GM23338 (cell line): Measurements from ENCODE around the gene ATOH8. TPM values are rescaled to one million over a fixed set of nuclear protein-coding genes. Genes with fewer than 3 reads are reported as not detected.

Experiments
- ATAC-seq: fragments of 200-7000 bp; cut with Tn5 transposase; 3 replicates; pipeline ENCODE4 v1.9.1; 2020
- DNase-seq: peaks from one replicate; pipeline ENCODE4 v3.0.0-alpha.2; 2015; ENCODE audit warnings: low spot score
- H2AFZ ChIP-seq: fragments of 200-600 bp; sonication (generic); 2 replicates; pipeline ENCODE4 v1.8.0; 2016; ENCODE audit warnings: antibody characterized with exemption, mild to moderate bottlenecking, moderate library complexity
- H3F3A ChIP-seq: fragments of 200-600 bp; sonication (generic); replicated peaks from 2 replicates; pipeline ENCODE4 v1.8.0; 2017; ENCODE audit warnings: antibody characterized with exemption, mixed run types, low read depth
- H3K27ac ChIP-seq: fragments of 200-600 bp; sonication (generic); 2 replicates; pipeline ENCODE4 v1.6.1; 2016; ENCODE audit warnings: low read depth
- H3K27me3 ChIP-seq: fragments of 200-600 bp; sonication (generic); 2 replicates; pipeline ENCODE4 v1.8.0; 2016; ENCODE audit warnings: mild to moderate bottlenecking, mixed run types, moderate library complexity; ENCODE audit not compliant: insufficient read depth
- H3K36me3 ChIP-seq: fragments of 200-600 bp; sonication (generic); 2 replicates; pipeline ENCODE4 v1.8.0; 2016; ENCODE audit warnings: mild to moderate bottlenecking; ENCODE audit not compliant: insufficient read depth
- H3K4me1 ChIP-seq: fragments of 200-600 bp; sonication (generic); 2 replicates; pipeline ENCODE4 v1.8.0; 2016; ENCODE audit warnings: mild to moderate bottlenecking, moderate library complexity; ENCODE audit not compliant: insufficient read depth
- H3K4me2 ChIP-seq: fragments of 200-600 bp; sonication (generic); 2 replicates; pipeline ENCODE4 v1.7.1; 2017; ENCODE audit warnings: mixed run types
- H3K4me3 ChIP-seq: fragments of 200-600 bp; sonication (generic); 2 replicates; pipeline ENCODE4 v1.6.1; 2016; ENCODE audit warnings: mixed run types
- H3K79me2 ChIP-seq: fragments of 200-600 bp; sonication (generic); replicated peaks from 2 replicates; pipeline ENCODE4 v1.8.0; 2017; ENCODE audit warnings: mild to moderate bottlenecking; ENCODE audit not compliant: insufficient read depth
- H3K9me2 ChIP-seq: fragments of 200-600 bp; sonication (generic); 2 replicates; pipeline ENCODE4 v1.8.0; 2017; ENCODE audit not compliant: insufficient read depth
- H4K20me1 ChIP-seq: fragments of 200-600 bp; sonication (generic); replicated peaks from 2 replicates; pipeline ENCODE4 v1.8.0; 2017; ENCODE audit warnings: mild to moderate bottlenecking; ENCODE audit not compliant: insufficient read depth
- H3K27ac Mint-ChIP-seq: 2 replicates; pipeline ENCODE4 v1.8.0; 2020; ENCODE audit warnings: inconsistent platforms, mild to moderate bottlenecking, moderate library complexity, mixed read lengths
- H3K27me3 Mint-ChIP-seq: 3 replicates; pipeline ENCODE4 v1.8.0; 2022; ENCODE audit warnings: low read depth, mild to moderate bottlenecking, moderate library complexity, mixed read lengths, inconsistent platforms; ENCODE audit not compliant: insufficient read depth, poor library complexity
- H3K36me3 Mint-ChIP-seq: 3 replicates; pipeline ENCODE4 v1.8.0; 2021; ENCODE audit warnings: low read depth, mild to moderate bottlenecking, inconsistent platforms, moderate library complexity, mixed read lengths
- H3K4me1 Mint-ChIP-seq: 3 replicates; pipeline ENCODE4 v1.8.0; 2020; ENCODE audit warnings: mild to moderate bottlenecking, inconsistent platforms, mixed read lengths
- H3K4me3 Mint-ChIP-seq: 3 replicates; pipeline ENCODE4 v1.8.0; 2021; ENCODE audit warnings: moderate library complexity, mild to moderate bottlenecking, inconsistent platforms, mixed read lengths
- H3K9me3 Mint-ChIP-seq: 3 replicates; pipeline ENCODE4 v1.8.0; 2020; ENCODE audit warnings: moderate library complexity, mild to moderate bottlenecking, inconsistent platforms, mixed read lengths
- CREB1 ChIP-seq: fragments of 250-450 bp; sonication (Bioruptor Pico); IDR thresholded peaks from 2 replicates; pipeline ENCODE4 v1.5.0; 2020; ENCODE audit warnings: low read depth, mild to moderate bottlenecking, moderate library complexity
- EZH2 ChIP-seq: fragments of 200-600 bp; sonication (generic); IDR thresholded peaks from one replicate; pipeline ENCODE4 v1.8.0; 2017; ENCODE audit warnings: antibody characterized with exemption, mild to moderate bottlenecking, low read depth; ENCODE audit not compliant: unreplicated experiment
- EZH2phosphoT487 ChIP-seq: fragments of 200-600 bp; sonication (generic); IDR thresholded peaks from one replicate; pipeline ENCODE4 v1.8.1; 2018; ENCODE audit warnings: antibody characterized with exemption; ENCODE audit not compliant: unreplicated experiment
- JUNB ChIP-seq: IDR thresholded peaks from one replicate; pipeline ENCODE4 v1.6.1; 2016; ENCODE audit warnings: antibody characterized with exemption; ENCODE audit not compliant: unreplicated experiment
- ZNF114 ChIP-seq: fragments of 250-450 bp; sonication (Bioruptor Pico); IDR thresholded peaks from 2 replicates; pipeline ENCODE4 v1.5.0; 2020; ENCODE audit warnings: mild to moderate bottlenecking, moderate library complexity
- polyA plus RNA-seq: library from polyadenylated mRNA; unstranded; fragments of >200 nt; fragmentation: Nextera tagmentation; extraction: Ambion mirVana; gene quantifications from 2 replicates; pipeline ENCODE4 v1.2.1, GENCODE V29; 2016
- total RNA-seq: library from RNA; depleted of rRNA; stranded (reverse); fragments of >200 nt; shearing (Covaris generic); gene quantifications from 2 replicates; pipeline ENCODE4 v1.2.3, GENCODE V29; 2014
- TF ChIP-seq, protein P1 (sequence below): IDR thresholded peaks from one replicate; pipeline ENCODE4 v1.6.1; 2018; ENCODE audit warnings: antibody characterized with exemption; ENCODE audit not compliant: unreplicated experiment
- TF ChIP-seq, protein P2 (sequence below), 2 experiments: fragments of 200-600 bp in 1 of 2; sonication (generic) in 1 of 2; conservative IDR thresholded peaks; 2 replicates each; pipeline versions ENCODE4 v1.5.1 to v1.6.1; 2016 to 2017; ENCODE audit warnings: antibody characterized with exemption in 2 of 2, low read depth in 2 of 2, mild to moderate bottlenecking in 2 of 2, moderate library complexity in 1 of 2
- TF ChIP-seq, protein P3 (sequence below): IDR thresholded peaks from 2 replicates; pipeline ENCODE4 v1.6.1; 2016; ENCODE audit warnings: antibody characterized with exemption

ATOH8 gene
- total and polyA plus RNA-seq, 2 experiments from 2014 or later: 0.11 to 0.97 TPM

DNA sequence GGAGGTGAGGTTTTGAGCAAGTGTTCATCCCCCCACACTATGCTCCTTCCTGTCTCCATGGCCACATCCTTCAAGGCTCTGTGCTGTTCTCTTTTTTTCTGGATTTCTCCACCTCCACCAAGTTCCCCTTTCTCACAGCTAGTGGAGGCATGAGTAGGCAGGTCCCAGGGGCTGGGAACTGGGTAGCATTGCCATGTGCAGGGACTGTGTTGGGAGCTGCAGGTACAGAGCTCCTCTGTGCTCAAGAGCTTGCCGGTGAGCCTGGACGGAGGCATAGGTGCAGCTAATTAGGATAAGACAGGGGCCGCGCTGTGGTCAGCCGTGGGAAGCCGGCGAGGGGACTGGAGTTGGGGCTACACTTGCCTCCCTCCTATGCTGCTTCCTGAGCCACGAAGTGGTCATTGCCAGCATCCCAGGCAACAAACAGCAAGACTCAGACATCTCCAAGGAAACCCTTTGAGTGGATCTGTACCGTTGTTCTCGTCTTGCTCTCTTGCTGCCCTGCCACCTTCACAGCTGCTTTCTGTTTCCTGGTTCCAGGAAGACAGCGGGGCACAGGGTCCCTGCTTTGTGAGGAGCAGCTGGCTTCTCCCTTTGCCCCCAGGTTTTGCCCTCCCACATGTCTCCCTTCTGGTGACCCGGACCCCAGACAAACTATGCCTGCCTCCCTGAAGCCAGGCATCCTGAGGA is 36.9 kb downstream of the ATOH8 start (continued):
- TF ChIP-seq, protein P1, sequence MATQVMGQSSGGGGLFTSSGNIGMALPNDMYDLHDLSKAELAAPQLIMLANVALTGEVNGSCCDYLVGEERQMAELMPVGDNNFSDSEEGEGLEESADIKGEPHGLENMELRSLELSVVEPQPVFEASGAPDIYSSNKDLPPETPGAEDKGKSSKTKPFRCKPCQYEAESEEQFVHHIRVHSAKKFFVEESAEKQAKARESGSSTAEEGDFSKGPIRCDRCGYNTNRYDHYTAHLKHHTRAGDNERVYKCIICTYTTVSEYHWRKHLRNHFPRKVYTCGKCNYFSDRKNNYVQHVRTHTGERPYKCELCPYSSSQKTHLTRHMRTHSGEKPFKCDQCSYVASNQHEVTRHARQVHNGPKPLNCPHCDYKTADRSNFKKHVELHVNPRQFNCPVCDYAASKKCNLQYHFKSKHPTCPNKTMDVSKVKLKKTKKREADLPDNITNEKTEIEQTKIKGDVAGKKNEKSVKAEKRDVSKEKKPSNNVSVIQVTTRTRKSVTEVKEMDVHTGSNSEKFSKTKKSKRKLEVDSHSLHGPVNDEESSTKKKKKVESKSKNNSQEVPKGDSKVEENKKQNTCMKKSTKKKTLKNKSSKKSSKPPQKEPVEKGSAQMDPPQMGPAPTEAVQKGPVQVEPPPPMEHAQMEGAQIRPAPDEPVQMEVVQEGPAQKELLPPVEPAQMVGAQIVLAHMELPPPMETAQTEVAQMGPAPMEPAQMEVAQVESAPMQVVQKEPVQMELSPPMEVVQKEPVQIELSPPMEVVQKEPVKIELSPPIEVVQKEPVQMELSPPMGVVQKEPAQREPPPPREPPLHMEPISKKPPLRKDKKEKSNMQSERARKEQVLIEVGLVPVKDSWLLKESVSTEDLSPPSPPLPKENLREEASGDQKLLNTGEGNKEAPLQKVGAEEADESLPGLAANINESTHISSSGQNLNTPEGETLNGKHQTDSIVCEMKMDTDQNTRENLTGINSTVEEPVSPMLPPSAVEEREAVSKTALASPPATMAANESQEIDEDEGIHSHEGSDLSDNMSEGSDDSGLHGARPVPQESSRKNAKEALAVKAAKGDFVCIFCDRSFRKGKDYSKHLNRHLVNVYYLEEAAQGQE: no peak
- TF ChIP-seq EZH2phosphoT487 (no peak), EZH2 (no peak), ZNF114 (CRISPR knock-in tag) (no peak)

DNA sequence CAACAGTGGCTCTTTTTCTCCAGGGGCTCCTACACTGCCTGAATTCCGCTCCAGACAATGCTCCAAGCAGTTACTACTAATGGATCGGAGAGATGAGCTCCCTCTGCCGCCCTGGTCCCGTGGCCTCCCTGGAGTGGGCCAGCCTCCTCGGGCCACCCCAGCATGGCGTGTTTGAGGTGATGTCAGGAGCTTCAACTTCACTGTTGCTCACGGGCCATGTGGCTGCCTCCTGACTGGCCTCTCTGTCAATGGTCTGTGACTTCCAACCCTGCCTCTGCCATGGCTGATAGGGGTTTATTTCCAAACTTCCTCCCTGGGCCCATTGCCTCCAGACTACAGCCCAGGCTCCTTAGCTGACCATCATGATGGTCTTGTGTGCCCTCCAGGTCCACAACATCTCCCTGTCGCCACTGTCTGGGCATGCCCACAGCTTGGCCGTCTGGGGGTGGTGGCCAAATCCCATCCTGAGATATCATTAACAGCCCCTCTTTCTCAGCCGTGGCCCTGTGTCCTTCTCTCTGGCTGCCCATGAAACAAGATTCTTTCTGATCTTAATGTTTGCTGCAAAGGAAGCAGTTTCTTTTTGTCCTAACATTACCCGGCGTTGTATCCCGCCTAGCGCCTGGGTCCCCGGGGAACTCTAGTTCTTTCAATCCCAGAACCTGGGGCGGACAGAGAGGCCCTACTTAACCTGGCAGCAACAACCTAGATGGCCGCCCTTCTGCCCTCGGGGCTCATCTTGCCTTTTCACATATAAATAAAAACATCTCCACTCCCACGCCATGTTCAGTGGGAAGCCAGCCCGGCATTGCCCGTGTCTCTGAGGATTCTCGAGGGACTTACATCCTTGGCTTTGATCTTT is 38.1 kb downstream of the ATOH8 start:
- H3K27ac Mint-ChIP-seq: peak overlapping the region; percentile 68; the same call in 1 of the 2 replicates
- Histone ChIP-seq H3F3A (no peaks in the 10 kb centered on the region), H3K4me1 (no peaks in the 10 kb centered on the region), H2AFZ (no peak overlapping the region), H3K4me3 (no peak overlapping the region), H3K9me2 (no peaks in the 10 kb centered on the region), H3K27ac (no peak overlapping the region), H4K20me1 (no peaks in the 10 kb centered on the region), H3K27me3 (no peaks in the 10 kb centered on the region), H3K36me3 (no peaks in the 10 kb centered on the region), H3K4me2 (no peak overlapping the region), H3K79me2 (no peaks in the 10 kb centered on the region)
- 0 out of 3 replicates have a peak, but pooled peaks cover 3% of the 10 kb centered on the region for H3K4me1 Mint-ChIP-seq
- ATAC-seq (no peak), DNase-seq (no peak)
- no peaks in the 10 kb centered on the region for H3K9me3 Mint-ChIP-seq
- H3K36me3 Mint-ChIP-seq: no peaks in the 10 kb centered on the region
- peaks cover 10% of the 10 kb centered on the region for H3K27me3 Mint-ChIP-seq
- H3K4me3 Mint-ChIP-seq: no peak overlapping the region; the same call in 2 of the 3 replicates
- TF ChIP-seq, protein P1: no peak
- TF ChIP-seq CREB1 (CRISPR knock-in tag): no peak
- TF ChIP-seq EZH2phosphoT487: no peak
- no peak for TF ChIP-seq ZNF114 (CRISPR knock-in tag)
- no peak for TF ChIP-seq JUNB
- no peak for TF ChIP-seq EZH2
- TF ChIP-seq, protein P2, sequence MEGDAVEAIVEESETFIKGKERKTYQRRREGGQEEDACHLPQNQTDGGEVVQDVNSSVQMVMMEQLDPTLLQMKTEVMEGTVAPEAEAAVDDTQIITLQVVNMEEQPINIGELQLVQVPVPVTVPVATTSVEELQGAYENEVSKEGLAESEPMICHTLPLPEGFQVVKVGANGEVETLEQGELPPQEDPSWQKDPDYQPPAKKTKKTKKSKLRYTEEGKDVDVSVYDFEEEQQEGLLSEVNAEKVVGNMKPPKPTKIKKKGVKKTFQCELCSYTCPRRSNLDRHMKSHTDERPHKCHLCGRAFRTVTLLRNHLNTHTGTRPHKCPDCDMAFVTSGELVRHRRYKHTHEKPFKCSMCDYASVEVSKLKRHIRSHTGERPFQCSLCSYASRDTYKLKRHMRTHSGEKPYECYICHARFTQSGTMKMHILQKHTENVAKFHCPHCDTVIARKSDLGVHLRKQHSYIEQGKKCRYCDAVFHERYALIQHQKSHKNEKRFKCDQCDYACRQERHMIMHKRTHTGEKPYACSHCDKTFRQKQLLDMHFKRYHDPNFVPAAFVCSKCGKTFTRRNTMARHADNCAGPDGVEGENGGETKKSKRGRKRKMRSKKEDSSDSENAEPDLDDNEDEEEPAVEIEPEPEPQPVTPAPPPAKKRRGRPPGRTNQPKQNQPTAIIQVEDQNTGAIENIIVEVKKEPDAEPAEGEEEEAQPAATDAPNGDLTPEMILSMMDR (conservative IDR thresholded peaks at IDR 0.05; ENCODE audit: low read depth in 2 of 2): no peak
- TF ChIP-seq, protein P3, sequence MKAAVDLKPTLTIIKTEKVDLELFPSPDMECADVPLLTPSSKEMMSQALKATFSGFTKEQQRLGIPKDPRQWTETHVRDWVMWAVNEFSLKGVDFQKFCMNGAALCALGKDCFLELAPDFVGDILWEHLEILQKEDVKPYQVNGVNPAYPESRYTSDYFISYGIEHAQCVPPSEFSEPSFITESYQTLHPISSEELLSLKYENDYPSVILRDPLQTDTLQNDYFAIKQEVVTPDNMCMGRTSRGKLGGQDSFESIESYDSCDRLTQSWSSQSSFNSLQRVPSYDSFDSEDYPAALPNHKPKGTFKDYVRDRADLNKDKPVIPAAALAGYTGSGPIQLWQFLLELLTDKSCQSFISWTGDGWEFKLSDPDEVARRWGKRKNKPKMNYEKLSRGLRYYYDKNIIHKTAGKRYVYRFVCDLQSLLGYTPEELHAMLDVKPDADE: no peak
